Measurements from ENCODE around the gene MAGIX.

Gene MAGIX

GRCh38 chrX:49188468-49189076 lies 26.0 kb downstream of the MAGIX start:
- H2AFZ ChIP-seq (ENCODE audit: low read depth, low read length, severe bottlenecking): no peak overlapping the region
- H3K9me3 ChIP-seq (ENCODE audit: insufficient read depth, low read length): no peaks in the 10 kb centered on the region
- no peaks in the 10 kb centered on the region for H3K9me2 ChIP-seq (replicated peaks; ENCODE audit: insufficient read depth, low read length)
- H3K36me3 ChIP-seq (ENCODE audit: low read length): no peaks in the 10 kb centered on the region
- H3F3A ChIP-seq (ENCODE audit: insufficient read depth): peaks cover 9% of the 10 kb centered on the region; the same call in 1 of the 2 replicates
- H3K79me2 ChIP-seq (ENCODE audit: insufficient read depth, low read length): 0 out of 2 replicates have a peak, but pooled peaks cover 7% of the 10 kb centered on the region
- no peak for TF ChIP-seq EZH2phosphoT487 (conservative IDR thresholded peaks at IDR 0.05; ENCODE audit: low read length)
- no peak for TF ChIP-seq CTCF (IDR thresholded peaks at IDR 0.05; ENCODE audit: insufficient read depth, low read length, poor library complexity, severe bottlenecking)
- H3K4me2 ChIP-seq (ENCODE audit: low read depth, low read length, poor library complexity, severe bottlenecking): no peak overlapping the region
- H3K27ac ChIP-seq (ENCODE audit: low read depth, low read length): no peak overlapping the region
- H3K4me3 ChIP-seq (ENCODE audit: insufficient read depth, low read length, poor library complexity, severe bottlenecking): no peak overlapping the region
- H3K9ac ChIP-seq (ENCODE audit: low read length): no peak overlapping the region
- no peaks in the 10 kb centered on the region for H4K20me1 ChIP-seq (ENCODE audit: low read depth, low read length)
- no peaks in the 10 kb centered on the region for H3K27me3 ChIP-seq (ENCODE audit: low read length)

GRCh38 chrX:49189606-49190005 lies 27.0 kb downstream of the MAGIX start:
- no peak overlapping the region for H3K9ac ChIP-seq (ENCODE audit: low read length)
- H3K4me3 ChIP-seq (ENCODE audit: insufficient read depth, low read length, poor library complexity, severe bottlenecking): no peak overlapping the region
- H3K9me3 ChIP-seq (ENCODE audit: insufficient read depth, low read length): no peaks in the 10 kb centered on the region
- H2AFZ ChIP-seq (ENCODE audit: low read depth, low read length, severe bottlenecking): no peak overlapping the region
- H3K27ac ChIP-seq (ENCODE audit: low read depth, low read length): no peak overlapping the region
- H3F3A ChIP-seq (ENCODE audit: insufficient read depth): peaks cover 9% of the 10 kb centered on the region; the same call in 1 of the 2 replicates
- H3K79me2 ChIP-seq (ENCODE audit: insufficient read depth, low read length): 0 out of 2 replicates have a peak, but pooled peaks cover 7% of the 10 kb centered on the region
- H4K20me1 ChIP-seq (ENCODE audit: low read depth, low read length): no peaks in the 10 kb centered on the region
- no peaks in the 10 kb centered on the region for H3K36me3 ChIP-seq (ENCODE audit: low read length)
- H3K27me3 ChIP-seq (ENCODE audit: low read length): no peaks in the 10 kb centered on the region
- peak overlapping the region; percentile 53 for H3K4me2 ChIP-seq (ENCODE audit: low read depth, low read length, poor library complexity, severe bottlenecking)
- no peak for TF ChIP-seq EZH2phosphoT487 (conservative IDR thresholded peaks at IDR 0.05; ENCODE audit: low read length)
- no peak for TF ChIP-seq CTCF (IDR thresholded peaks at IDR 0.05; ENCODE audit: insufficient read depth, low read length, poor library complexity, severe bottlenecking)
- no peaks in the 10 kb centered on the region for H3K9me2 ChIP-seq (replicated peaks; ENCODE audit: insufficient read depth, low read length)

GRCh38 chrX:49190821-49191573 lies 28.4 kb downstream of the MAGIX start:
- H4K20me1 ChIP-seq (ENCODE audit: low read depth, low read length): no peaks in the 10 kb centered on the region
- H3K9me3 ChIP-seq (ENCODE audit: insufficient read depth, low read length): no peaks in the 10 kb centered on the region
- peak overlapping the region; percentile 84 for H3K4me2 ChIP-seq (ENCODE audit: low read depth, low read length, poor library complexity, severe bottlenecking)
- peak overlapping the region; percentile 72 for H3K27ac ChIP-seq (ENCODE audit: low read depth, low read length)
- no peaks in the 10 kb centered on the region for H3K79me2 ChIP-seq (ENCODE audit: insufficient read depth, low read length)
- H3F3A ChIP-seq (ENCODE audit: insufficient read depth): peaks cover 9% of the 10 kb centered on the region; the same call in 1 of the 2 replicates
- H3K4me3 ChIP-seq (ENCODE audit: insufficient read depth, low read length, poor library complexity, severe bottlenecking): peak overlapping the region; percentile 79
- no peaks in the 10 kb centered on the region for H3K9me2 ChIP-seq (replicated peaks; ENCODE audit: insufficient read depth, low read length)
- peak overlapping the region; percentile 84 for H3K9ac ChIP-seq (ENCODE audit: low read length)
- peak overlapping the region; percentile 71 for H2AFZ ChIP-seq (ENCODE audit: low read depth, low read length, severe bottlenecking)
- H3K36me3 ChIP-seq (ENCODE audit: low read length): no peaks in the 10 kb centered on the region
- TF ChIP-seq CTCF (IDR thresholded peaks at IDR 0.05; ENCODE audit: insufficient read depth, low read length, poor library complexity, severe bottlenecking) (no peak), EZH2phosphoT487 (conservative IDR thresholded peaks at IDR 0.05; ENCODE audit: low read length) (no peak)
- no peaks in the 10 kb centered on the region for H3K27me3 ChIP-seq (ENCODE audit: low read length)

Measured in SU-DHL-6 (cell line).